CD4-positive, alpha-beta T cell (primary cell): ENCODE results near the gene TOPAZ1. TPM values are rescaled to one million over a fixed set of nuclear protein-coding genes. Genes with fewer than 3 reads are reported as not detected.

Experiments
- ATAC-seq: fragments of 200-7000 bp; cut with Tn5 transposase; one replicate; pipeline ENCODE4 v1.10.0; 2022; ENCODE audit warnings: mild to moderate bottlenecking; ENCODE audit not compliant: poor library complexity
- CTCF ChIA-PET: fragments of 350-600 bp; sonication (Branson Sonifier 250); formaldehyde crosslinking; loops from one replicate; lab custom pipeline; 2021; ENCODE audit warnings: antibody characterized with exemption, inconsistent platforms; lab: Charles Lee
- POLR2A ChIA-PET: fragments of 350-600 bp; sonication (Branson Sonifier 250); formaldehyde crosslinking; loops from one replicate; lab custom pipeline; 2021; ENCODE audit warnings: antibody characterized with exemption, inconsistent platforms; lab: Charles Lee
- DNase-seq, 14 experiments: peaks; one replicate each; pipeline ENCODE4 v3.0.0-alpha.2; 2013 to 2020; ENCODE audit warnings: mixed read lengths in 2 of 14
- H3K27ac ChIP-seq, 2 donors: one replicate each; pipeline versions ENCODE4 v1.5.1 to v1.7.0; 2013; ENCODE audit warnings: low read length in 2 of 2, low read depth in 1 of 2, mild to moderate bottlenecking in 1 of 2
- H3K27me3 ChIP-seq, 2 experiments: 1 replicate in 1 of 2; 2 replicates in 1 of 2; pipeline versions ENCODE4 v1.6.1 to v1.7.0; 2013; ENCODE audit warnings: low read length in 2 of 2, control low read depth in 1 of 2, mild to moderate bottlenecking in 1 of 2, moderate library complexity in 1 of 2; ENCODE audit not compliant: insufficient read depth in 2 of 2, control insufficient read depth in 1 of 2
- H3K36me3 ChIP-seq: one replicate; pipeline ENCODE4 v1.6.1; 2013; ENCODE audit warnings: low read length, control low read depth; ENCODE audit not compliant: insufficient read depth
- H3K4me1 ChIP-seq: one replicate; pipeline ENCODE4 v1.6.1; 2013; ENCODE audit warnings: low read length, control low read depth; ENCODE audit not compliant: insufficient read depth
- H3K4me3 ChIP-seq: one replicate; pipeline ENCODE4 v1.5.1; 2013; ENCODE audit warnings: mild to moderate bottlenecking, low read length, moderate library complexity
- H3K9me3 ChIP-seq, 2 experiments: 1 replicate in 1 of 2; 2 replicates in 1 of 2; pipeline versions ENCODE4 v1.6.1 to v1.7.0; 2013; ENCODE audit warnings: low read length in 2 of 2, mild to moderate bottlenecking in 2 of 2, control low read depth in 1 of 2, moderate library complexity in 1 of 2; ENCODE audit not compliant: control insufficient read depth in 1 of 2, insufficient read depth in 1 of 2
- H3K27ac Mint-ChIP-seq: one replicate; pipeline ENCODE4 v1.8.0; 2020; ENCODE audit warnings: mixed read lengths
- H3K27me3 Mint-ChIP-seq: one replicate; pipeline ENCODE4 v1.8.0; 2021; ENCODE audit warnings: mixed read lengths
- H3K36me3 Mint-ChIP-seq: one replicate; pipeline ENCODE4 v1.8.0; 2021; ENCODE audit warnings: low read depth, mixed read lengths
- H3K4me1 Mint-ChIP-seq: one replicate; pipeline ENCODE4 v1.8.0; 2021; ENCODE audit warnings: low read depth, mixed read lengths
- H3K4me3 Mint-ChIP-seq: one replicate; pipeline ENCODE4 v1.8.0; 2020; ENCODE audit warnings: mild to moderate bottlenecking, mixed read lengths
- H3K9me3 Mint-ChIP-seq: one replicate; pipeline ENCODE4 v1.8.0; 2020; ENCODE audit warnings: mixed read lengths
- CTCF ChIP-seq: fragments of 200-600 bp; IDR thresholded peaks from one replicate; pipeline ENCODE4 v1.8.0; 2022; ENCODE audit warnings: antibody characterized with exemption, mild to moderate bottlenecking
- intact Hi-C, 2 experiments: fragments of 100-400 bp; cut with DNase I in 1 of 2; cut with micrococcal nuclease in 1 of 2; formaldehyde crosslinking; loops; one replicate each; pipeline versions ENCODE4 v1.15.1 to v1.9.0; 2023 to 2025; cut with DNase I, micrococcal nuclease
- total RNA-seq, 174 experiments: library from RNA in 2 of 174; stranded (reverse) in 2 of 174; gene quantifications; one replicate each; pipeline ENCODE4 v1.2.3 and lab custom pipeline; 2021 to 2026

TOPAZ1 gene
- total RNA-seq, 2 experiments from 2014 or later: not detected

DNA sequence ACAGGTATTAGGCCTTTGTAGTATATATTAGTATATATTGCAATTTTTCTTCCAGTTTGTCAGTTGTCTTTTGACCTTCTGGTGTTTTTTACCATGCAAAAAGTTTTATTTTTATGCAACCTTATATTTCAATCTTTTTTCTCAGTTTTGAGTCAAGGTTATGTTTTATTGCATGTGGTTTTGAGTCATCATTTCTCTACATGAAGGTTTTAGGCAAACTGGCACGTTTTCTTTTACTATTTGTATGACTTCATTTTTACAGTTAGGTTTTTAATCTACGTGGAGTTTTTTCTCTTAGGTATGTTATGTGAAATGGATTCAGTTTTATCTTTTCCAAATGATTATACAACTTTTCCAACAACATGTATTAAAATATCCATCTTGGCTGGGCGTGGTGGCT lies 60.1 kb downstream of the TOPAZ1 start:
- POLR2A ChIA-PET: no interaction called here
- Histone ChIP-seq H3K9me3 (no peaks in the 10 kb centered on the region), H3K36me3 (no peaks in the 10 kb centered on the region), H3K4me1 (no peaks in the 10 kb centered on the region), H3K4me3 (no peak overlapping the region), H3K27me3 (peaks cover 0 to 5% of the 10 kb centered on the region in 2 experiments), H3K27ac (no peak overlapping the region)
- Mint-ChIP-seq H3K4me3 (no peak overlapping the region), H3K27me3 (peaks cover 9% of the 10 kb centered on the region), H3K36me3 (no peaks in the 10 kb centered on the region), H3K9me3 (no peaks in the 10 kb centered on the region), H3K4me1 (no peaks in the 10 kb centered on the region), H3K27ac (no peak overlapping the region)
- CTCF ChIA-PET: no interaction called here
- intact Hi-C loops: no loop called here
- DNase-seq (no peak), ATAC-seq (no peak)
- no peak for TF ChIP-seq CTCF

DNA sequence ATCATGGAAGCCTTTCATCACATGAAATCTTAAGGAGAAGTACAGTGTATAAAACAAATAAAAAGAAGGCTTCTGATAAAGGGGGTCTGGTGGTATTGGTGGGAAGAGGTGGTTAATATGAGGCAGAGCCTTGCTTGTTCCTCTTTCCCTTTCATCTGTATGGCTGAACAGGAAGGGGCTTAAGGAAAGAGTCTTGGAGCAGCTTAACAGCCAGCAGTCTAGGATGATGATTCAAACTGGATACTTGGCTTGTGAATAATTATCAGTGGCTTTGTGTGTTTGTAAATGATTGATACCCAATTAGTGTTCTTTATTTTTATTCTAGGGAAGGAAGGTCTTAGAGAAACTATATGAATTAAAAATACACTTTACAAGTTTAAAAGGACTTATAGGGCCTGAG lies 67.8 kb downstream of the TOPAZ1 start:
- Histone ChIP-seq H3K4me1 (no peaks in the 10 kb centered on the region), H3K4me3 (no peak overlapping the region), H3K36me3 (no peaks in the 10 kb centered on the region), H3K27ac (no peak overlapping the region), H3K27me3 (peaks cover 0 to 2% of the 10 kb centered on the region in 2 experiments), H3K9me3 (no peaks in the 10 kb centered on the region)
- Mint-ChIP-seq H3K36me3 (no peaks in the 10 kb centered on the region), H3K9me3 (no peaks in the 10 kb centered on the region), H3K27ac (no peak overlapping the region), H3K4me1 (no peaks in the 10 kb centered on the region), H3K4me3 (no peak overlapping the region), H3K27me3 (peaks cover 14% of the 10 kb centered on the region)
- no peak for DNase-seq
- TF ChIP-seq CTCF: no peak
- intact Hi-C loops: no loop called here
- ATAC-seq: no peak
- ChIA-PET CTCF (no interaction called here), POLR2A (no interaction called here)

DNA sequence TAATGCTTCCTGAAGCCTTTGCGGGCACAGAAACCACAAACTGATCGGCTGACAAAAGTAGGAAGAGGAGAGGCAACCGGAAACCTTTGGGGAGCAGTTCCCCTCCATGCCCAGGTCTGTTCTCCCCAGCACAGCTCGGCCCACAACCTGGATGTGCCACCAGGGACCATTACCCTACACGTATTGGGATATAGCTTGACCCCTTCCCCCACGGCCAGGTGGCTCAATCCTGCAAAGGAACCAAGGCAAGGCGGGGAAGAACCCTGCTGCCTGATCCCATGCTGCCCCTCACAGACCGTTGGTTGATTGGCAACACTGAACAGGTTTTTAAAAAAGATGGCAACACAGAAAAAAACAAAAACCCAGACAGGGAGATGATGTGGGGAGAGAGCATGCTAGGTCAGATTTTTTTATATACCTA lies 77.2 kb downstream of the TOPAZ1 start:
- intact Hi-C loops: no loop called here
- no peaks in the 10 kb centered on the region for H3K36me3 ChIP-seq
- POLR2A ChIA-PET: no interaction called here
- Mint-ChIP-seq H3K27ac (no peak overlapping the region), H3K9me3 (no peaks in the 10 kb centered on the region), H3K36me3 (no peaks in the 10 kb centered on the region), H3K4me1 (no peaks in the 10 kb centered on the region), H3K4me3 (no peak overlapping the region), H3K27me3 (peaks cover 11% of the 10 kb centered on the region)
- peaks cover 3% of the 10 kb centered on the region for H3K4me1 ChIP-seq
- H3K4me3 ChIP-seq: no peak overlapping the region
- H3K27me3 ChIP-seq: no peaks in the 10 kb centered on the region
- no peak for TF ChIP-seq CTCF
- no peaks in the 10 kb centered on the region for H3K9me3 ChIP-seq
- no peak overlapping the region for H3K27ac ChIP-seq
- ATAC-seq (no peak), DNase-seq (no peak)
- CTCF ChIA-PET: no interaction called here
